GM12872 (cell line): ENCODE measurements around the gene CDAN1.

ENCODE experiments used
- CTCF ChIP-seq: IDR thresholded peaks from 3 replicates; pipeline ENCODE4 v1.5.1; 2011; ENCODE audit warnings: low read depth, mild to moderate bottlenecking, low read length, moderate library complexity; ENCODE audit not compliant: insufficient read depth

Gene CDAN1

GRCh38 chr15:42726114-42726513 is 10.8 kb downstream of the CDAN1 start:
- TF ChIP-seq CTCF: no peak

- TF ChIP-seq CTCF: no peak
Observed at GRCh38 chr15:42725331-42725903, 11.5 kb downstream of the CDAN1 start.

- TF ChIP-seq CTCF: no peak
Observed at GRCh38 chr15:42724276-42724675, 12.7 kb downstream of the CDAN1 start.

GRCh38 chr15:42723068-42723467 is 13.9 kb downstream of the CDAN1 start:
- no peak for TF ChIP-seq CTCF

- no peak for TF ChIP-seq CTCF
Observed at GRCh38 chr15:42721916-42722315, 15.0 kb downstream of the CDAN1 start.

- no peak for TF ChIP-seq CTCF
Observed at GRCh38 chr15:42721016-42721415, 15.9 kb downstream of the CDAN1 start.

- TF ChIP-seq CTCF: no peak
Observed at GRCh38 chr15:42720071-42720470, 16.9 kb downstream of the CDAN1 start.

- TF ChIP-seq CTCF: no peak
Observed at GRCh38 chr15:42719043-42719442, 17.9 kb downstream of the CDAN1 start.
